GM10266 (cell line): ENCODE measurements around the gene SPCS1.
"Not testable (repeated sequence)": the region's sequence is repeated elsewhere in the genome, so short reads cannot be mapped to it uniquely, and the experiment has no call there.

Experiments used
- DNase-seq: peaks from one replicate; pipeline ENCODE4 v3.0.0; 2012; ENCODE audit errors: extremely low spot score
- TF ChIP-seq, protein P1 (sequence below): IDR thresholded peaks from 2 replicates; pipeline ENCODE4 v1.5.1; 2012; ENCODE audit warnings: mild to moderate bottlenecking, low read depth; ENCODE audit not compliant: control insufficient read depth, insufficient read depth; ENCODE audit errors: missing control alignments

Gene SPCS1

DNA sequence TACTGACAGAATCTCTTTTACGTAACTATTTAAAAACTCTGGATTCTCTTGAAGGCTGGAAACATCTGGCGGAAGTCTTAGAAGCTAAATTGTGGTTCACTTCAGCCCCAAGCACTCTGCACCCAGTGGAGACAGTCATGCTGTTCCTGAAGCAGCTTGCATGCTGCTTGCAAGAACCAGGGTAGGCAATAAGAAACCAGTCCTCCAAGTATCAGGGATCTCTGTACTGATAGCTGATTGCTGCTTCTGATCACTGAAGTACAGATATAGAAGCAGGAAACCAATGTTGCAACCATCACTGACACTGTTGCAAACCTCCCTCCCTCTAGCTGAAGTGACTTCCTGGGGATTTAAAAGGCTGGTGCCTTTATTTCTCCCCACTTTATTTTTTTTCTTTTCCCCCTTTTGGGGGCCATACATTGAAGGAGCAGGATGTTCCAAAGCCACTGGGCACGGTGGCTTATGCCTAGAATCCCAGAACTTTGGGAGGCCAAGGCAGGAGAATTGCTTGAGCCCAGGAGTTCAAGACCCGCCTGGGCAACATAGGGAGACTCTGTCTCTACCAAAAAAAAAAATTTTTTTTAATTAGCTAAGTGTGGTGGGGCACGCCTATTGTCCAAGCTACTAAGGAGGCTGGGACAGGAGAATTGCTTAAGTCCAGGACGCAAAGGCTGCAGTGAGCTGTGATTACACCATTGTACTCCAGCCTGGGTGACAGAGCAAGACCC lies 15.3 kb downstream of the SPCS1 start:
- DNase-seq = peak; percentile 45
- TF ChIP-seq, protein P1, sequence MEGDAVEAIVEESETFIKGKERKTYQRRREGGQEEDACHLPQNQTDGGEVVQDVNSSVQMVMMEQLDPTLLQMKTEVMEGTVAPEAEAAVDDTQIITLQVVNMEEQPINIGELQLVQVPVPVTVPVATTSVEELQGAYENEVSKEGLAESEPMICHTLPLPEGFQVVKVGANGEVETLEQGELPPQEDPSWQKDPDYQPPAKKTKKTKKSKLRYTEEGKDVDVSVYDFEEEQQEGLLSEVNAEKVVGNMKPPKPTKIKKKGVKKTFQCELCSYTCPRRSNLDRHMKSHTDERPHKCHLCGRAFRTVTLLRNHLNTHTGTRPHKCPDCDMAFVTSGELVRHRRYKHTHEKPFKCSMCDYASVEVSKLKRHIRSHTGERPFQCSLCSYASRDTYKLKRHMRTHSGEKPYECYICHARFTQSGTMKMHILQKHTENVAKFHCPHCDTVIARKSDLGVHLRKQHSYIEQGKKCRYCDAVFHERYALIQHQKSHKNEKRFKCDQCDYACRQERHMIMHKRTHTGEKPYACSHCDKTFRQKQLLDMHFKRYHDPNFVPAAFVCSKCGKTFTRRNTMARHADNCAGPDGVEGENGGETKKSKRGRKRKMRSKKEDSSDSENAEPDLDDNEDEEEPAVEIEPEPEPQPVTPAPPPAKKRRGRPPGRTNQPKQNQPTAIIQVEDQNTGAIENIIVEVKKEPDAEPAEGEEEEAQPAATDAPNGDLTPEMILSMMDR = no peak

DNA sequence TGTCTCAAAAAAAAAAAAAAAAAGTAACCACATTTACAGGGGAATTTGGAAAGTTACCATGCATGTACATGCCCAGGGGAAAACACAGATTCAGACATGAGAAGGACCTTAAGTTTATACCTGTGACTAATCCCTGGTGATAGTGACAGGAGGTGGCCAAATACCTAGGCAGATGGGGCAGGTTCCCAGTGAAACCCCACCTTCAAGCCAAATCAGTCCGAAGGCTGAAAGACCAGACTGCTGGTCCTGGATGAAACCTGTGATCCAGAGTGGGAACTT lies 15.8 kb downstream of the SPCS1 start:
- DNase-seq = no peak
- TF ChIP-seq, protein P1 = no peak

DNA sequence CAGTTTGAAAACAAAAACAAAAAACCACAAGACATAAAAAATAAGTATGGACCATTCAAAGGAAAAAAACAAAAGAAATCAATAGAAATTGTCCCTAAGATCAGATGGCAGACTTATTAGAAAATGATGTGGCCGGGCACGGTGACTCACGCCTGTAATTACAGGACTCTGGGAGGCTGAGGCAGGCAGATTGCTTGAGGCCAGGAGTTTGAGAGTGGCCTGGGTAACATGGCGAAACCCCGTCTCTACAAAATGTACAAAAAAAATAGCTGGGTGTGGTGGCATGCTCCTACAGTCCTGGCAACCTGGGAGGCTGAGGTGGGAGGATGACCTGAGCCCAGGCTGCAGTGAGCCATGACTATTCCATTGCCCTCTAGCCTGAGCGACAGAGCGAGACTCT lies 16.6 kb downstream of the SPCS1 start:
- TF ChIP-seq, protein P1 = no peak
- no peak for DNase-seq

DNA sequence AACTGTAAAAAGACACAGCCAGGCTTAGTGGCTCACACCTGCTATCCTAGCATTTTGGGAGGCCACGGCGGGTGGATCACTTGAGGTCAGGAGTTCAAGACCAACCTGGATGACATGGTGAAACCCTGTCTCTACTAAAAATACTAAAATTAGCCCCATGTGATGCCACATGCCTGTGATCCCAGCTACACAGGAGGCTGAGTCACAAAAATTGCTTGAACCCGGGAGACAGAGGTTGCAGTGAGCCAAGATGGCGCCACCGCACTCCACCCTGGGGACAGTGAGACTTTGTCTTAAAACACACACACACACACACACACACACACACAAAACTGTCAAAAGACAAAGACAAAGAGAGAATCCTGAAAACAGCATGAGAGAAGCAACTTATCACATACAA lies 18.0 kb downstream of the SPCS1 start:
- no peak for DNase-seq
- TF ChIP-seq, protein P1 = no peak

DNA sequence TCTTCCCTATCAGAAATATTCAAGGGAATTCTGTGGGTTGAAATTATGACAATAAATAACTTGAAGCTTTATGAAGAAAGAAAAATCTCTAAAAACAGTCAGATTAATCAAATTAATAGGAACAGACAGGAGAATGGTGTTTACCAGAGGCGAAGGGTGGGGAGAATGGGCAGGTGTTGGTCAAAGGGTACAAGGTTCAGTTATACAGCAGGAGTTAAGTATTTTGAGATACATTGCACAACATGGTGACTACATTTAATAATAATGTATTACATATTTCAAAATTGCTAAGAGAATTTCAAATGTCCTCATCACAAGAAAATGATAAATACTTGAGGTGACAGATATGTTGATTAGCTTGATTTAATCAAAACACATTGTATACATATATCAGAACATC lies 18.6 kb downstream of the SPCS1 start:
- TF ChIP-seq, protein P1 = no peak
- no peak for DNase-seq

DNA sequence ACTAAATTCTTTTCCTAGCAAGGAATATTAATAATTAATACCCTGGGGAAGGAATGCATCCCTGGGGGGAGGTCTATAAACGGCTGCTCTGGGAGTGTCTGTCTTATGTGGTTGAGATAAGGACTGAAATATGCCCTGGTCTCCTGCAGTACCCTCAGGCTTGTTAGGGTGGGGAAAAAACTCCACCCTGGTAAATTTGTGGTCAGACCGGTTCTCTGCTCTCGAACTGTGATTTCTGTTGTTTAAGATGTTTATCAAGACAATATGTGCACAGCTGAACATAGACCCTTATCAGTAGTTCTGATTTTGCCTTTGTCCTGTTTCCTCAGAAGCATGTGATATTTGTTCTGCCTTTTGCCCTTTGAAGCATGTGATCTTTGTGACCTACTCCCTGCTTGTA lies 22.8 kb downstream of the SPCS1 start:
- DNase-seq = not testable (repeated sequence)

DNA sequence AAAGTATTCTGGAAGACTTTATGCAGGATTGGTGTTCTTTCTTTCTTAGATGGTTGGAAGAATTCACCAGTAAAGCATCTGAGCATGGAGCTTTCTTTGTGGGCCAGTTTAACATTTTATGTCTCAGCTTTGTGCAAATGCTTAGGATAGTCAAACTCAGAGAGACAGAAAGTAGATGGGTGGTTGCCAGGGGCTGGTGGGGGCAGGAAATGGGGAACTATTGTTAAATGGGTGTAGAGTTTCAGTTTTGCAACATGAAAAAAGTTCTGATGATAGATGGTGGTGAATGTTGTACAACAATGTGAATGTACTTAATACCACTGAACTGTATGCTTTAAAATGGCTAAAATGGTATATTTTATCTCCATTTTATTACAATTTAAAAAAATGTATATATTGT lies 24.8 kb downstream of the SPCS1 start:
- TF ChIP-seq, protein P1 = no peak
- DNase-seq = no peak

DNA sequence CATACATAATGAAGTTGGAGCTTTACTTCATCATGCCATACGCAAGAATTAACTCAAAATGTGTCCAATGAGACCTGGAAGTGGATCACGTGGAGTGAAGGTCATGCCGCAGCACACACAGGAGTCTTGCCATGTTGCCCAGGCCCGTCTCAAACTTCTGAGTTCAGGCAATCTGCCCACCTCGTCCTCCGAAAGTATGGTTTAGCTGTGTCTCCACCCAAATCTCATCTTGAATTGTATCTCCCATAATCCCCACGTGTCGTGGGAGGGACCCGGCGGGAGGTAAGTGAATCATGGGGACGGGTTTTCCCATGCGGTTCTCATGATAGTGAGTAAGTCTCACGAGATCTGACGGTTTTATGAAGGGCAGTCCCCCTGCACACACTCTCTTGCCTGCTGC lies 25.7 kb downstream of the SPCS1 start:
- TF ChIP-seq, protein P1 = no peak
- DNase-seq = no peak
